ENCODE measurements around the gene GPR156.

Gene GPR156

GRCh38 chr3:120311863-120312794 is 27.1 kb upstream of the GPR156 start:
- DNase-seq (ENCODE audit: low spot score) = no peak
- TF ChIP-seq, protein P1, sequence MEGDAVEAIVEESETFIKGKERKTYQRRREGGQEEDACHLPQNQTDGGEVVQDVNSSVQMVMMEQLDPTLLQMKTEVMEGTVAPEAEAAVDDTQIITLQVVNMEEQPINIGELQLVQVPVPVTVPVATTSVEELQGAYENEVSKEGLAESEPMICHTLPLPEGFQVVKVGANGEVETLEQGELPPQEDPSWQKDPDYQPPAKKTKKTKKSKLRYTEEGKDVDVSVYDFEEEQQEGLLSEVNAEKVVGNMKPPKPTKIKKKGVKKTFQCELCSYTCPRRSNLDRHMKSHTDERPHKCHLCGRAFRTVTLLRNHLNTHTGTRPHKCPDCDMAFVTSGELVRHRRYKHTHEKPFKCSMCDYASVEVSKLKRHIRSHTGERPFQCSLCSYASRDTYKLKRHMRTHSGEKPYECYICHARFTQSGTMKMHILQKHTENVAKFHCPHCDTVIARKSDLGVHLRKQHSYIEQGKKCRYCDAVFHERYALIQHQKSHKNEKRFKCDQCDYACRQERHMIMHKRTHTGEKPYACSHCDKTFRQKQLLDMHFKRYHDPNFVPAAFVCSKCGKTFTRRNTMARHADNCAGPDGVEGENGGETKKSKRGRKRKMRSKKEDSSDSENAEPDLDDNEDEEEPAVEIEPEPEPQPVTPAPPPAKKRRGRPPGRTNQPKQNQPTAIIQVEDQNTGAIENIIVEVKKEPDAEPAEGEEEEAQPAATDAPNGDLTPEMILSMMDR (IDR thresholded peaks at IDR 0.05; ENCODE audit: extremely low read depth, insufficient read depth, missing control alignments) = no peak
- in situ Hi-C loops (cut with MboI; ENCODE audit: low pct_unique_long_range_greater_than_20kb, low sequenced_read_pairs, unreplicated experiment) = no loop called here

DNA sequence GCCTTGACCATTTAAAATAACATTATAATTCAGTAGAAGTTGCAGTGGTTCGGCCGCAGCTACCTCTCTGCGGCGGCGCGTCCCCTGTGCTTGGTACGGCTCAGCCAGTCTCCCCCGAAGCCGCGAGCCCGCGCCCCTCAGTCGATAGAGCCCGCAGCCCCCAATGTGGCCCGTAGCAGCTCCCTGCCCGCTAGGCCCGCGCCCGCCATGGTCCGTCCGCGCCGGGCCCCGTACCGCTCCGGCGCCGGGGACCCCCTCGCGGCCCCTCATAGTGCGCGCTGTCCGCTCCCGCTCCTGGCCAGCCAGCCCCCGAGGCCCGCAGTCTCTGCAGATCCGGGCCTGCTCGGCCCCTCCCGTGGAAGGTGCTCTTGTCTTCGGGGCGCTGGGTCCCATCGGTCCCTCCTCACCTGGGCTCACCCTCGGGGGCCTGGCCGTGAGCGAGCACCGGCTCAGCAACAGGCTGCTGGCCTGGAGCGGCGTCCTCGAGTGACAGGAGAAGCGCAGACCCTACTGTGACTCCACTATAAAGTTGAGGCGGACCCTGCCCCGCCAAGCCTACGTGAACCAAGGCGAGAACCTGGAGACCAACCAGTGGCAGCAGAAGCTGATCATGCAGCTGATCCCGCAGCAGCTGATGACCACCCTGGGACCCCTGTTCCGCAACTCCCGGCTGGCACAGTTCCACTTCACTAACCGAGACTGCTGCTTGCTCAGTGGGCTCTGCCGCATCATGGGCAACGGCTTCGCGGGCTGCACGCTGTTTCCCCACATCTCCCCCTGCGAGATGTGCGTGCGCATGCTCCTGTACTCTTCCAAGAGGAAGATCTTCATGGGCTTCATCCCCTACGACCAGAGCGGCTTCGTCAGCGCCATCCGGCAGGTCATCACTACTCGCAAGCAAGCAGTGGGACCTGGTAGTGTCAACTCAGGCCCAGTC is 21.8 kb upstream of the GPR156 start:
- in situ Hi-C loops (cut with MboI; ENCODE audit: low pct_unique_long_range_greater_than_20kb, low sequenced_read_pairs, unreplicated experiment) = no loop called here
- DNase-seq (ENCODE audit: low spot score) = no peak
- TF ChIP-seq, protein P1 (IDR thresholded peaks at IDR 0.05; ENCODE audit: extremely low read depth, insufficient read depth, missing control alignments) = no peak

- no peak for DNase-seq (ENCODE audit: low spot score)
- TF ChIP-seq, protein P1 (IDR thresholded peaks at IDR 0.05; ENCODE audit: extremely low read depth, insufficient read depth, missing control alignments) = no peak
- in situ Hi-C loops (cut with MboI; ENCODE audit: low pct_unique_long_range_greater_than_20kb, low sequenced_read_pairs, unreplicated experiment) = no loop called here
These were observed 19.6 kb upstream of the GPR156 start for GRCh38 chr3:120304616-120305015.

- in situ Hi-C loops (cut with MboI; ENCODE audit: low pct_unique_long_range_greater_than_20kb, low sequenced_read_pairs, unreplicated experiment) = no loop called here
- DNase-seq (ENCODE audit: low spot score) = no peak
- TF ChIP-seq, protein P1 (IDR thresholded peaks at IDR 0.05; ENCODE audit: extremely low read depth, insufficient read depth, missing control alignments) = no peak
These were observed 17.3 kb upstream of the GPR156 start for GRCh38 chr3:120302361-120302760.

GRCh38 chr3:120300971-120301370 is 15.9 kb upstream of the GPR156 start:
- in situ Hi-C loops (cut with MboI; ENCODE audit: low pct_unique_long_range_greater_than_20kb, low sequenced_read_pairs, unreplicated experiment) = no loop called here
- TF ChIP-seq, protein P1 (IDR thresholded peaks at IDR 0.05; ENCODE audit: extremely low read depth, insufficient read depth, missing control alignments) = no peak
- DNase-seq (ENCODE audit: low spot score) = no peak

DNA sequence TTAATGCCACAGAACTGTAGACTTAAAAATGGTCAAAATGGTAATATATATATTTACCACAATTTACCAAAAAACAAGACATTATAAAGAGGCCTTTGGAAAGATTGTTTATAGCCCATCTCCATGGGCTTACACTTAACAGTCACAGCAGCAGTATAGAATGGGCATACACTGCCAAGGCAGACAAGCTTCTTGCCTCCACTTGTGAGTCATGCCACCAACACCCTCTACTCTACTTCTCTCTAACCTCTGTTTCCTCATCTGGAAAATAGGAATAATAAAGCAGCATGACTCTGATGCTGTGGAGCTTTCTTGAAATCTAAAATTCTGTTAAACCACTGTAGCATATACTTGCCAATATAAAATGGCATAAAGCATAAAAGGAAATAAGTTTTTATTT is 14.4 kb upstream of the GPR156 start:
- in situ Hi-C loops (cut with MboI; ENCODE audit: low pct_unique_long_range_greater_than_20kb, low sequenced_read_pairs, unreplicated experiment) = no loop called here
- TF ChIP-seq, protein P1 (IDR thresholded peaks at IDR 0.05; ENCODE audit: extremely low read depth, insufficient read depth, missing control alignments) = no peak
- no peak for DNase-seq (ENCODE audit: low spot score)
